Esophagus squamous epithelium (tissue), 5 donors: ENCODE measurements around the gene GET3. TPM values are rescaled to one million over a fixed set of nuclear protein-coding genes. Genes with fewer than 3 reads are reported as not detected.

Source experiments
- DNase-seq: peaks from one replicate; lab custom pipeline; 2025; lab: John Stamatoyannopoulos, UW
- H3K27ac ChIP-seq, 4 donors: fragments of 200-600 bp; sonication (generic); one replicate each; pipeline ENCODE4 v1.5.1; 2016 to 2019; ENCODE audit warnings: mild to moderate bottlenecking in 1 of 4
- H3K27me3 ChIP-seq, 4 donors: fragments of 200-600 bp; sonication (generic); 1 replicate in 3 of 4; 2 replicates in 1 of 4; pipeline versions ENCODE4 v1.5.1 to v1.6.0; 2017 to 2021; ENCODE audit warnings: antibody characterized with exemption in 1 of 4
- H3K36me3 ChIP-seq, 3 donors: fragments of 200-600 bp; sonication (generic); one replicate each; pipeline ENCODE4 v1.5.1; 2016 to 2019
- H3K4me1 ChIP-seq, 3 donors: fragments of 200-600 bp; sonication (generic); one replicate each; pipeline ENCODE4 v1.5.1; 2017 to 2019
- H3K4me3 ChIP-seq, 4 donors: fragments of 200-600 bp; sonication (generic); 1 replicate in 3 of 4; 2 replicates in 1 of 4; pipeline ENCODE4 v1.5.1; 2016 to 2019; ENCODE audit warnings: mild to moderate bottlenecking in 2 of 4, moderate library complexity in 1 of 4
- H3K9me3 ChIP-seq, 3 donors: fragments of 200-600 bp; sonication (generic); one replicate each; pipeline ENCODE4 v1.5.1; 2016 to 2019
- POLR2A ChIP-seq, 4 donors: fragments of 450-650 bp; IDR thresholded peaks; one replicate each; pipeline ENCODE4 v1.6.1; 2017; ENCODE audit warnings: antibody characterized with exemption in 4 of 4, mild to moderate bottlenecking in 4 of 4, moderate library complexity in 3 of 4
- WGBS, 2 donors: methylation state at CpG; one replicate each; pipeline ENCODE4 v1.1.5; 2018; 5-methylcytosine and 5-hydroxymethylcytosine counted together
- intact Hi-C: fragments of 100-400 bp; cut with DNase I; formaldehyde crosslinking; loops from one replicate; pipeline ENCODE4 v1.15.0; 2022
- total RNA-seq, 4 donors: library from RNA; depleted of rRNA; stranded (reverse); fragments of >200 nt; gene quantifications; one replicate each; pipeline ENCODE4 v1.1.0, GENCODE V29; 2016
- TF ChIP-seq, protein P1 (sequence below), 6 experiments: fragments of 450-650 bp in 4 of 6; fragments of 200-600 bp in 2 of 6; sonication (generic) in 2 of 6; IDR thresholded peaks; one replicate each; pipeline ENCODE4 v1.5.1; 2016 to 2019; ENCODE audit warnings: antibody characterized with exemption in 6 of 6, mild to moderate bottlenecking in 4 of 6, moderate library complexity in 4 of 6
- donor health status: DM: yes; HTN: yes; CAD: no.

The GET3 gene
- total RNA-seq, 4 donors from 2014 or later = 36.8 to 69.9 (median 51.2) TPM

DNA sequence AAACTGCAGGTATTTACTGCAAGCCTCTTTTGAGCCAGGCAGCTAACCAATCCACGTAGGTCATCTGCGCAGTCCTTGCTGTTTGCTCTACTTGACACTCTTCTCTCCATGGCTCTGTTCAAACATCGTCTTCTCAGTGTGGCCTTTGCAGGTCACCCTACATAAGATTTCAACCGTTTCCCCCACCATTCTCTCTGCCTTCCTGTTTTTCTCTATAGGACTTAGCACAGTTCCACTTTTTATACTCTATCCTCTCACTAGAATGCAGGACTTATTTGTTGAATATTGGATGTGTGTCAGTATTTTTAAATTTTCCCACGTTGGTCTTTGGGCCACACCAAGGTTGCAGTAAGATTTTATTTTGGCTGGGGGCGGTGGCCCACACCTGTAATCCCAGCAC lies 39.2 kb upstream of the GET3 start:
- 69 to 78% methylated on average over 6 of the region's 6 CpGs for WGBS, 2 donors
- intact Hi-C loops = no loop called here

DNA sequence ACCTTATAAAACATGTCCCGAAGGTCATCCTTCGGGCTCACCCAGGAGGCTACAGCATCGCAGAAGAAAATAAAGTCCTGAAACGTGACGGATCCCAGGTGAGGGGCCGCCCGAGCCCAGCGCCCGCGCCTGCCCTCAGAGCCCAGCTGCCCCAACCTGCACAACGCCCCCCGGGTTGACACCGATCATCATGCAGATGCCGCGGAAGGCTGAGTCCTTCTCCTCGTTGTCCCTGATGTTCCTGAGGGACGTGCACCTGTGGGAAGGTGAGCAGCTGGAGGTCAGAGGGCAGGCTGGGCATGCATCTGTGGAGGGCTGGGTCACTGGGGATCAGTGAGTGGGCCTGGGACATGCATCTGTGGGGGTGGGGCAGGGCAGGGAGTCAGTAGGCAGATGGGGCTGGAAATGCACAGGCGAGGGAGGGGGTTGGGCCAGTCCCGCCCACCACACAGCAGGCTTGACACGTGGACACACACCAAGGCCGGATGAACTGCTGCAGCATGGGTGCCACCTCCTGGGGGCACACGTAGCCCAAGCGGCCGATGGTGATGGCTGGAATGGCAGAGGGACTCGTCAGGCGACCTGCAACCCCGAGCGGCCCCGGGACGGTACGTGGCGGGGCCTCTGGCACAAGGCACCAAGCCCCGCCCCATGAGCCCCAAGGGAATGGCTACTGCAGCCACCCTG lies 35.6 kb upstream of the GET3 start:
- Histone ChIP-seq H3K27me3 (no peaks in the 10 kb centered on the region), H3K36me3 (peaks cover 42 to 91% (median 61%) of the 10 kb centered on the region in 3 donors), H3K27ac (no peak overlapping the region), H3K4me1 (peaks cover 4 to 7% (median 5%) of the 10 kb centered on the region in 3 donors), H3K4me3 (no peak overlapping the region), H3K9me3 (no peaks in the 10 kb centered on the region)
- DNase-seq = no peak
- 80 to 86% methylated on average over 10 to 14 of the region's 33 CpGs for WGBS, 2 donors
- intact Hi-C loops = no loop called here
- TF ChIP-seq, protein P1, sequence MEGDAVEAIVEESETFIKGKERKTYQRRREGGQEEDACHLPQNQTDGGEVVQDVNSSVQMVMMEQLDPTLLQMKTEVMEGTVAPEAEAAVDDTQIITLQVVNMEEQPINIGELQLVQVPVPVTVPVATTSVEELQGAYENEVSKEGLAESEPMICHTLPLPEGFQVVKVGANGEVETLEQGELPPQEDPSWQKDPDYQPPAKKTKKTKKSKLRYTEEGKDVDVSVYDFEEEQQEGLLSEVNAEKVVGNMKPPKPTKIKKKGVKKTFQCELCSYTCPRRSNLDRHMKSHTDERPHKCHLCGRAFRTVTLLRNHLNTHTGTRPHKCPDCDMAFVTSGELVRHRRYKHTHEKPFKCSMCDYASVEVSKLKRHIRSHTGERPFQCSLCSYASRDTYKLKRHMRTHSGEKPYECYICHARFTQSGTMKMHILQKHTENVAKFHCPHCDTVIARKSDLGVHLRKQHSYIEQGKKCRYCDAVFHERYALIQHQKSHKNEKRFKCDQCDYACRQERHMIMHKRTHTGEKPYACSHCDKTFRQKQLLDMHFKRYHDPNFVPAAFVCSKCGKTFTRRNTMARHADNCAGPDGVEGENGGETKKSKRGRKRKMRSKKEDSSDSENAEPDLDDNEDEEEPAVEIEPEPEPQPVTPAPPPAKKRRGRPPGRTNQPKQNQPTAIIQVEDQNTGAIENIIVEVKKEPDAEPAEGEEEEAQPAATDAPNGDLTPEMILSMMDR (IDR thresholded peaks at IDR 0.05) = no peak
- no peak for TF ChIP-seq POLR2A (IDR thresholded peaks at IDR 0.05)

More for the DNA sequence above, 39.2 kb upstream of the GET3 start:
- H3K9me3 ChIP-seq = no peaks in the 10 kb centered on the region
- peaks cover 17 to 55% (median 31%) of the 10 kb centered on the region in 3 donors for H3K36me3 ChIP-seq
- no peaks in the 10 kb centered on the region for H3K27me3 ChIP-seq
- no peak overlapping the region for H3K27ac ChIP-seq
- DNase-seq = no peak
- no peak overlapping the region for H3K4me3 ChIP-seq
- no peak for TF ChIP-seq POLR2A (IDR thresholded peaks at IDR 0.05)
- TF ChIP-seq, protein P1 (IDR thresholded peaks at IDR 0.05) = no peak
- H3K4me1 ChIP-seq = peaks cover 16 to 24% (median 17%) of the 10 kb centered on the region in 3 donors

DNA sequence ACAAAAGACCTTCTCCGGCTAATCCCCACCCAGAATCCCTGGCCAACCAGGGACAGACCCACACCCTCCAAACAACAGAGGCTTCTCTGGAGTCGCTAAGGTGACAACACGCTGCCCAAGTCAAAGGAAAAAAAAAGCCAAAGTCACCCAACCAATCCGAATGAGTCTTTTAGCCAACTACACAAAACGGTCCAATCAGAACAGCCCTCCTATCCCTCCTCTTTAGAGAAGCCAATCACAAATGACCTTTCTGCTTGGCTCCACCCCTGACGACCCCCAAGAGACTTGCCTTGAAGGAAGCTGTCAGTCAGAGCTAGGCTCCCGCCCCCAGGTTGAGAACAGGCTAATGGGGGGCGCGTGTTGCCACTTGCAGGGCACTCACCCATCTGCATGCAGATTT lies 34.3 kb upstream of the GET3 start:
- TF ChIP-seq, protein P1 (IDR thresholded peaks at IDR 0.05) = no peak
- TF ChIP-seq POLR2A (IDR thresholded peaks at IDR 0.05) = no peak
- Histone ChIP-seq H3K27ac (no peak overlapping the region), H3K27me3 (no peaks in the 10 kb centered on the region), H3K4me1 (no peaks in the 10 kb centered on the region), H3K36me3 (peaks cover 42 to 100% (median 66%) of the 10 kb centered on the region in 3 donors), H3K9me3 (no peaks in the 10 kb centered on the region), H3K4me3 (no peak overlapping the region)
- DNase-seq = no peak
- intact Hi-C loops = no loop called here
- 58% methylated on average over 4 to 5 of the region's 9 CpGs for WGBS, 2 donors

DNA sequence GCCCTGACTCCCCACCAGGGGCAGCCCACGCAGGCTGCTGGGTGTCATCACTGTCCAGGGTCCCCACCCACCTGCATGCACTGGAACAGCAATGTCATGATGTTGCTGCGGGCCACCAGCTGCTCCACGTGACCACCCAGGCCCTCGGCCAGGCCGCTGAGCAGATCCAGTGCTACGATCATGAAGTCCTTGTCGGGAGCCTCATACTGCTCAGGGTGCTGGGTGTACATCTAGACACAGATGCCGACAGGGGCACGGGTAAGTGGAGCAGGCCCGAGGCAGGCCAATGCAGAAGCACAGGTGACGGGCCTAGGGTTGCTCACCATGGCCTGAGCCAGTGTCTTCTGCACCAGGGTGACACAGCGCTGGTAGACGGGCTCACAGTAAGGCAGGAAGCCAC lies 32.1 kb upstream of the GET3 start:
- intact Hi-C loops = no loop called here
- H3K36me3 ChIP-seq = peaks cover 55 to 100% (median 83%) of the 10 kb centered on the region in 3 donors
- no peaks in the 10 kb centered on the region for H3K27me3 ChIP-seq
- no peak overlapping the region for H3K4me3 ChIP-seq
- no peak overlapping the region for H3K27ac ChIP-seq
- no peak for DNase-seq
- WGBS, 2 donors = 96 to 100% methylated on average over 2 to 8 of the region's 13 CpGs
- H3K4me1 ChIP-seq = no peaks in the 10 kb centered on the region
- TF ChIP-seq POLR2A (IDR thresholded peaks at IDR 0.05) = no peak
- TF ChIP-seq, protein P1 (IDR thresholded peaks at IDR 0.05) = no peak
- no peaks in the 10 kb centered on the region for H3K9me3 ChIP-seq

DNA sequence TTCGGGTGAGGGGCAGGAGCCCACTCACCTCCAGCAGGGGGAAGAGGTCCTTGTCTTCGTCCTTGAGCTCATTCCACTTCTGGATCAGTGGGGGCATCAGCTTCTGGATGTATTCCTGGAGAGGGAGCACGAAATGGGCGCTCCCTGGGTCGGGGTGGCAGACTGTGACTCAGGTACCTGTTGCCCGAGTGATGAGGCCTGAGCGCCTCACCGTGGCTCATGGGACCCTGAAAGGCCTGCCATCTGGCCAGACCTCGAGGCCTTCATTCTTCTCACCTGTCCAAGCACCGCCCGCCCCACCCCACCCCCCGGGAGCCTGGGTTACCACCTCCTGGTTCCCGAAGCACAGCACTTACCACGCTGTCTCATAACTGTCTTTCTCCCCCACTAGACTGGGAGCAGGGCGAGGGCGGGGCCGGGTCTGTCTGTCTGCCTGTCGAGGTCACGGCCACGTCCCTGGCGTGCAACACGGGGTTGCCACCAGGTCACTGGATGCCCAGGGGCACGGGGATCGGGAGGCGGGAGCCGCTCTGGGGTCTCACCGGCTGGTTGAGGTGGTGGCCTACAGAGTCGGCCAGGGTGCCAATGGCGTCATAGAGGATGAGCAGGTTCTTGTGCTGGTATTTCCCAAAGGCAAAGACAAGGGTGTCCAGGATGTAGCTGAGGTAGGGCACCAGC lies 31.5 kb upstream of the GET3 start:
- intact Hi-C loops = no loop called here
- Histone ChIP-seq H3K9me3 (no peaks in the 10 kb centered on the region), H3K27me3 (no peaks in the 10 kb centered on the region), H3K4me3 (no peak overlapping the region), H3K4me1 (no peaks in the 10 kb centered on the region), H3K27ac (no peak overlapping the region), H3K36me3 (peaks cover 57 to 100% (median 83%) of the 10 kb centered on the region in 3 donors)
- TF ChIP-seq, protein P1 (IDR thresholded peaks at IDR 0.05) = no peak
- WGBS, 2 donors = 84 to 85% methylated on average over 5 to 7 of the region's 29 CpGs
- no peak for DNase-seq
